GM21447 (cell line): ENCODE measurements around the gene PADI6.
"Not testable (repeated sequence)": the region's sequence is repeated elsewhere in the genome, so short reads cannot be mapped to it uniquely, and the experiment has no call there.

Experiments used
- ATAC-seq: cut with Tn5 transposase; IDR thresholded peaks from one replicate; pipeline ENCODE4 v1.9.1; 2021; ENCODE audit not compliant: unreplicated experiment

PADI6 gene

GRCh38 chr1:17404034-17404684 lies 32.2 kb downstream of the PADI6 start:
- ATAC-seq: no peak

GRCh38 chr1:17404820-17405219 lies 32.8 kb downstream of the PADI6 start:
- ATAC-seq: no peak

- no peak for ATAC-seq
These were observed 34.1 kb downstream of the PADI6 start for GRCh38 chr1:17405898-17406759.

- ATAC-seq: not testable (repeated sequence)
These were observed 34.9 kb downstream of the PADI6 start for GRCh38 chr1:17406760-17407475.

- not testable (repeated sequence) for ATAC-seq
These were observed 36.0 kb downstream of the PADI6 start for GRCh38 chr1:17407786-17408514.

- ATAC-seq: no peak
These were observed 37.4 kb downstream of the PADI6 start for GRCh38 chr1:17409391-17409811.

- ATAC-seq: no peak
These were observed 40.3 kb downstream of the PADI6 start for GRCh38 chr1:17412093-17412870.

- no peak for ATAC-seq
These were observed 42.0 kb downstream of the PADI6 start for GRCh38 chr1:17414022-17414421.

- no peak for ATAC-seq
These were observed 44.4 kb downstream of the PADI6 start for GRCh38 chr1:17416389-17416788.

- no peak for ATAC-seq
These were observed 47.8 kb downstream of the PADI6 start for GRCh38 chr1:17419626-17420328.

- no peak for ATAC-seq
These were observed 48.5 kb downstream of the PADI6 start for GRCh38 chr1:17420391-17420918.

GRCh38 chr1:17422461-17422860 lies 50.5 kb downstream of the PADI6 start:
- ATAC-seq: no peak

- ATAC-seq: no peak
These were observed 51.8 kb downstream of the PADI6 start for GRCh38 chr1:17423781-17424245.

- ATAC-seq: no peak
These were observed 54.0 kb downstream of the PADI6 start for GRCh38 chr1:17425806-17426600.

GRCh38 chr1:17427696-17428660 lies 56.0 kb downstream of the PADI6 start:
- ATAC-seq: no peak

- no peak for ATAC-seq
These were observed 57.2 kb downstream of the PADI6 start for GRCh38 chr1:17429183-17429582.

GRCh38 chr1:17432412-17432811 lies 60.4 kb downstream of the PADI6 start:
- no peak for ATAC-seq
